Measurements from ENCODE around the gene FAF1.

The FAF1 gene

GRCh38 chr1:50973875-50974617 lies 14.0 kb upstream of the FAF1 start:
- DNase-seq (ENCODE audit: low spot score): no peak
- peaks cover 39% of the 10 kb centered on the region for H3K4me1 Mint-ChIP-seq (ENCODE audit: low read depth)
- no peak overlapping the region for H3K27ac Mint-ChIP-seq
- peaks cover 31% of the 10 kb centered on the region for H3K27me3 Mint-ChIP-seq (ENCODE audit: low read depth)
- H3K36me3 Mint-ChIP-seq (ENCODE audit: low read depth): peaks cover 50% of the 10 kb centered on the region
- H3K4me3 Mint-ChIP-seq: no peak overlapping the region
- H3K9me3 Mint-ChIP-seq: no peaks in the 10 kb centered on the region

DNA sequence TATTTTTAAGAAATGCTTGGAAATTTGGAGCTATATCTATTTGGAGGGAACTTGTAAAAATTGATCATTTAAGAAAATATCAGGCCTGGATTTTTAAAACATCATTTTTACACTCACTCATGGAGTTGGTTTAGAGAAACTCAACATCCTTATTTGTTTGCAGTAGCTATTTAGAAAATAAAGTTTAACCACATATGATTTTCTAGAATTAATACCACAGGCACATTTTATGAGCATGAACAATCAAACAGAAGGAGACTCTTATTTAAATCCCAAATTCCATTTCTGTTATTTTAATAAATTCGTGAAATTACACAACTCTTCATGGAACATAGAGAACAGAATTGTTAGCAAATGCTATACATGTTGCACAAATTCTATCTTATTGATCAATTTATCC lies 13.2 kb upstream of the FAF1 start:
- DNase-seq (ENCODE audit: low spot score): no peak
- Mint-ChIP-seq H3K9me3 (no peaks in the 10 kb centered on the region), H3K36me3 (ENCODE audit: low read depth) (peaks cover 52% of the 10 kb centered on the region), H3K27ac (no peak overlapping the region), H3K4me1 (ENCODE audit: low read depth) (peaks cover 32% of the 10 kb centered on the region), H3K4me3 (no peak overlapping the region), H3K27me3 (ENCODE audit: low read depth) (peaks cover 24% of the 10 kb centered on the region)

DNA sequence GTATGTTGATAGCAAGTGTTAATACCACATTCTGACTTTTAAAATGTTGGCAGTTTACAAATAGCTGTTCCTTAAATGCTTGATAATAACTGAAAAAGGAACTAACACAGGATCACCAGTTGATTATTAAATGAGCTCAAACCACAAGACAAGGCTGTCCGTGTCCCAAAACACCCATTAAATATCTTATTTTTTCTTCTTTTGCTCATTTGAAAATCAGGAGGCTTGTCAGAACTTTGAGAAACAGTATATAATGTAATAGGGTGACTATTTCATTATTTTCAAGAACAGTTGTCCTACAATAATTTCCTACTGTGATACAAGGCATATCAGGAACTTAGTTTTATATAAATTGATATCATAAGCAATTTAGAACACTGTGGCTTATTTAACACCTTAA lies 12.7 kb upstream of the FAF1 start:
- Mint-ChIP-seq H3K4me1 (ENCODE audit: low read depth) (peaks cover 34% of the 10 kb centered on the region), H3K9me3 (no peaks in the 10 kb centered on the region), H3K36me3 (ENCODE audit: low read depth) (peaks cover 52% of the 10 kb centered on the region), H3K27me3 (ENCODE audit: low read depth) (peaks cover 23% of the 10 kb centered on the region), H3K27ac (no peak overlapping the region), H3K4me3 (no peak overlapping the region)
- no peak for DNase-seq (ENCODE audit: low spot score)

DNA sequence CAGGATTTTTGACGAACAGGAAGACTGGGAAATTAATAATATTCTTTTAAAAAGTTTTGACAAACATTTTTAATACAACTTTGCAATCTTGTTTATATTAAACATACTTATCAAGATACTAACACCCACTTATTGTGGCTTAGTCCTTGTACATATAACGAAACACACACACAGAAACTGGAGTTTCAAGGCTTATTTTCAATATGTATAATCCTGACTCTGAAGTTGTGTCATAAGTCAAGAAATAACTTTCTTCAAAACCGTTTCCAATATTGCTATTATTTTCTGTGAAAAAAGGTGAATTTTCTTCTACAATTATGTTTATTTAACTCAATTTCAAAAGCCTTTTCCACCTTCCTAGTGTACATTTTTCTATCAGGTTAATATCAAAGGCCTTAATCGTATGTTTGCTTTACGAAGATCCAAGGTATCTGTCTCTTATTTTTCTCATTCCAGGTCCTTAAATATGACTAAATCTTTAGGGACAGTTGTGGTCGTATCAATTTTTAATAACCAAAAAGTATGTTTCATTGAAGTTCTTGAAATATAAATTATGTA lies 11.8 kb upstream of the FAF1 start:
- DNase-seq (ENCODE audit: low spot score): no peak
- Mint-ChIP-seq H3K27me3 (ENCODE audit: low read depth) (peaks cover 24% of the 10 kb centered on the region), H3K9me3 (no peaks in the 10 kb centered on the region), H3K36me3 (ENCODE audit: low read depth) (peaks cover 51% of the 10 kb centered on the region), H3K27ac (no peak overlapping the region), H3K4me1 (ENCODE audit: low read depth) (peaks cover 38% of the 10 kb centered on the region), H3K4me3 (peak overlapping the region; percentile 97)

DNA sequence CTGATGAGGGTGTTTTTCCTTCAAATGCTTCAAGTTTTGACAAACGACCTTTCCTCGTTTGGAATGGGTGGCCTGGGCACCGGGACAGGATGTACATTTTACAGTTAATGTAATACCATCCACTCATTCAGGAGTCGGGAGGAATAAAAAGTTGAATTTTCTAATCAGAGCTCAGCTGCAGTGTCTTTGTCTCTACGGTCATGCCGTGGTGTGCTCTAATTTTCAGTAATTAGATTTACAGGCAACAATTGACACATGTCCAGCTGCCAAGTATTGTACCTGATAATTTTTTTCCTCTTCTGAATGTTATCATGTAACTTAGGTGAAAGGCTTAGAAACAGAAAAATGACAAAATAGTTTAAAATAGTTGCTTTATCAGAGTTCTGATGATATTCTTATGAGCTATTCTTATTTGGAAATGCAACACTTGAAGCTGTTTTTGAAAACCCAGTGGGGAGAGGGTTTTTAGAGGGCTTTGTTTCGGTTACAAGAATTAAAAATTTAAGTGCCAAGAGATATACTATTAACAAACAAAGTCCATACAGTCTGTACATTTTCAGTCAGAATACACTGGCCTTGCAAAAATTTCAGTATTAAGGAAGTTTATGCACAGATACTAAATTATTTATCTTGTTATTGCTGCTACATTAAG lies 11.0 kb upstream of the FAF1 start:
- H3K27me3 Mint-ChIP-seq (ENCODE audit: low read depth): peaks cover 20% of the 10 kb centered on the region
- DNase-seq (ENCODE audit: low spot score): no peak

DNA sequence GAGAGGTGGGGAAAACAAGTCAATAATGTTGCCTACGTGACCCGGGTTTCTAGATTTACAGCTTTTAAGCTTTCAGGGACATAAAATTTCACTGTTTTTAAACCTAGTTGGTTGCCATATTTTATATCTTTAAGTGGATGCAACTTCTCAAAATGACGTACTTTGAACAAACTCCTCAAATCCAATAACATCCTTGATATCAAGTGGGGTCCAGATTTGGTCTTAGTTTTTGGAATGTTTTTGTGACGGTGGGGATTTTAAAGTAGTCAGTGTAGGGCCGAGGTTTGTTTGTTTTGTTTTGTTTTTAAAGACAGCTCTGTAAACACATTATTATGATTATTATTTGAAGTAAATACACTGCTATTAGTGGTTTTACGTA lies 10.4 kb upstream of the FAF1 start:
- peaks cover 43% of the 10 kb centered on the region for H3K36me3 Mint-ChIP-seq (ENCODE audit: low read depth)
- peaks cover 21% of the 10 kb centered on the region for H3K27me3 Mint-ChIP-seq (ENCODE audit: low read depth)
- no peak for DNase-seq (ENCODE audit: low spot score)

More for the DNA sequence above, 11.0 kb upstream of the FAF1 start:
- peak overlapping the region; percentile 97 for H3K4me3 Mint-ChIP-seq
- peak overlapping the region; percentile 95 for H3K27ac Mint-ChIP-seq
- no peaks in the 10 kb centered on the region for H3K9me3 Mint-ChIP-seq
- peaks cover 43% of the 10 kb centered on the region for H3K36me3 Mint-ChIP-seq (ENCODE audit: low read depth)
- H3K4me1 Mint-ChIP-seq (ENCODE audit: low read depth): peaks cover 31% of the 10 kb centered on the region

DNA sequence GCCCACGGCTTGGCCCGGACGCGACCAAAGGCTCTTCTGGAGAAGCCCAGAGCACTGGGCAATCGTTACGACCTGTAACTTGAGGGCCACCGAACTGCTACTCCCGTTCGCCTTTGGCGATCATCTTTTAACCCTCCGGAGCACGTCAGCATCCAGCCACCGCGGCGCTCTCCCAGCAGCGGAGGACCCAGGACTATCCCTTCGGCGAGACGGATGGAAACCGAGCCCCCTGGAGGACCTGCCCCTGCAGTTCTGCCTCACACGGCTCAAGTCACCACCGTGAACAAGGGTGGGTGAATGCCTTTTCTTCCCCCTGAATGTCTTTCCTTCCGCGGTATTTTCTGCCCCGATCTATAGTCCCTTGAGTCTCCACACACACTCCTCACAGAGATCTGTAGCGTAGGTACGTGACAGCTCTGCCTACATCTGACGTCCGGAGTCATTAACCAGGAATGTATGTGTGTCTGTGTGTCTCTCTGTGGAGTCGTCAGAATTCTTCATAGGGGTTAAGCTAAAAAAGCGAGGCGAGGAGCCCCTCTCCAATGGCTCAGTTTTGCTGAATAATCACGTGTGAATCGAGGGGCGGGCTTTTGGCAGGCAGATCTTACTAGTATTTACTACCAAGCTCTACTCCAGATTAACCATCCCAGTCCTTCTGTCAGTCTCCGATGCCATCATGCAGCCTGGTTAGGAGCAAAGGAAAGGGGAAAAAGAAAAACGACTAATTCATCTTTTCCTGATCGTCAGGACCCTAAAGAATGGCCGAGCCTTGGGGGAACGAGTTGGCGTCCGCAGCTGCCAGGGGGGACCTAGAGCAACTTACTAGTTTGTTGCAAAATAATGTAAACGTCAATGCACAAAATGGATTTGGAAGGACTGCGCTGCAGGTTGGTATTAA lies 9.8 kb upstream of the FAF1 start, which contains the start of gene CDKN2C:
Gene CDKN2C (plus strand): TSS at position 635 of the 898 bp plus-strand sequence. CDS start 124 bp downstream, at position 759.
- Mint-ChIP-seq H3K4me3 (peak within 1 kb of the TSS; percentile 100), H3K36me3 (ENCODE audit: low read depth) (peaks cover 38% of the 10 kb centered on the region), H3K27me3 (ENCODE audit: low read depth) (peaks cover 22% of the 10 kb centered on the region), H3K9me3 (no peaks in the 10 kb centered on the region), H3K4me1 (ENCODE audit: low read depth) (peaks cover 30% of the 10 kb centered on the region), H3K27ac (peak within 1 kb of the TSS; percentile 100)
- peak; percentile 47 for DNase-seq (ENCODE audit: low spot score)

More for the DNA sequence above, 10.4 kb upstream of the FAF1 start:
- H3K27ac Mint-ChIP-seq: peak overlapping the region; percentile 95
- no peaks in the 10 kb centered on the region for H3K9me3 Mint-ChIP-seq
- peak overlapping the region; percentile 97 for H3K4me3 Mint-ChIP-seq
- H3K4me1 Mint-ChIP-seq (ENCODE audit: low read depth): peaks cover 30% of the 10 kb centered on the region

DNA sequence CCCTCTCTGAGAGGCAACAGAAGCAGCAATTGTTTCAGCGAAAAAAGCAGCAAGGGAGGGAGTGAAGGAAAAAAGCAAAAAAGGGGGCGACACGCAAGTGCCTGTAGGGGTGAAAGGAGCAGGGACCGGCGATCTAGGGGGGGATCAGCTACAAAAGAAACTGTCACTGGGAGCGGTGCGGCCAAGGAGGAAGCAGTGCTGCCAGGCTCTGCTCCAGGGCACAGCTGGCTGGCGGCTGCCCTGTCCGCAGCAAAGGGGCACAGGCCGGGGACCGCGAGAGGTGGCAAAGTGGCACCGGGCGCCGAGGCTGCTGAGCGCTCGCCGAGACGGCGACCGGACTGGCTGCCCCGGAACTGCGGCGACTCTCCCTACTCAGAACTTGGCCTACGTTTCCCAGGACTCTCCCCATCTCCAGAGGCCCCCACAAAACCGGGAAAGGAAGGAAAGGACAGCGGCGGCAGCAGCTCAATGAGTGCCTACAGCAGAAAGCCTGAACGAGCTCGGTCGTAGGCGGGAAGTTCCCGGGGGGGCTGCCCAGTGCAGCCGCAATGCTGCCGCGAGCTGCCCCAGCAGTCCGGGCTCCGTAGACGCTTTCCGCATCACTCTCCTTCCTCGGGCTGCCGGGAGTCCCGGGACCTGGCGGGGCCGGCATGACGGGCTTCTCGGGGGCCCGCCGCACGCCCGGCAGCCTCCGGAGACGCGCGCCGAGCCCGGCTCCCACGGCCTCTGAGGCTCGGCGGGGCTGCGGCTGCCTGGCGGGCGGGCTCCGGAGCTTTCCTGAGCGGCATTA lies 8.9 kb upstream of the FAF1 start:
- Mint-ChIP-seq H3K4me1 (ENCODE audit: low read depth) (peaks cover 27% of the 10 kb centered on the region), H3K27ac (peak overlapping the region; percentile 100)

DNA sequence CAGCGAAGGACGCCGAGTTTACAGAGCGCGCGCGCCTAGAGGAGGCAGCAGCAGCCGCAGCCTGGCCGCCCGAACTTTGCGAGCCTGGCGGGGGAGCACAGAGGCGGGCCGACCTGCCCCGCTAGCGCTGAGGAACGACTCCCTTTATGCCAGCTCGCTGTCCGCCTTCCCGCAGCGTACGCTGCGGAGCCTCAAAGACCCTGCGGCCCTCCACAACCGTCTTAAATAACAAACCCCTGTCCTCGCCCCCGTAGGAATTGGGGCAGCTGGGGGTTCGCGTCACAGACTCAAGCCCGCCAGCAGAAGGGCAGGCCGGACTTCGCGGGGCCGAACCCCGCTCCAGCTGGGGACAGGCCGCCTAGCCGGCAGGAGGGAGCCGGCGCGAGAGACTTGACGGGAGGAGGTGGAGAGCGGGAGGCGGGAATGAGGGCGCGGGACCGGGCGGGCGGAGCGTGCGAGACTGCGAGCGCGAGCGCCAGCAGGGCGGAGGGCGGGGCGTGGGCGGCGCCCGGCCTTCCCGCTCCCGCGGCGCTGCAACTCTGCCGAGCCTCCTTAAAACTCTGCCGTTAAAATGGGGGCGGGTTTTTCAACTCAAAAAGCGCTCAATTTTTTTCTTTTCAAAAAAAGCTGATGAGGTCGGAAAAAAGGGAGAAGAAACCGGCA lies 8.2 kb upstream of the FAF1 start:
- H3K9me3 Mint-ChIP-seq: no peaks in the 10 kb centered on the region
- H3K27me3 Mint-ChIP-seq (ENCODE audit: low read depth): peaks cover 20% of the 10 kb centered on the region
- peak overlapping the region; percentile 100 for H3K27ac Mint-ChIP-seq
- H3K4me1 Mint-ChIP-seq (ENCODE audit: low read depth): peaks cover 23% of the 10 kb centered on the region
- DNase-seq (ENCODE audit: low spot score): peak; percentile 84
- peaks cover 23% of the 10 kb centered on the region for H3K36me3 Mint-ChIP-seq (ENCODE audit: low read depth)
- H3K4me3 Mint-ChIP-seq: peak overlapping the region; percentile 100

More for the DNA sequence above, 8.9 kb upstream of the FAF1 start:
- peaks cover 23% of the 10 kb centered on the region for H3K27me3 Mint-ChIP-seq (ENCODE audit: low read depth)
- H3K4me3 Mint-ChIP-seq: peak overlapping the region; percentile 100
- no peaks in the 10 kb centered on the region for H3K9me3 Mint-ChIP-seq
- peaks cover 31% of the 10 kb centered on the region for H3K36me3 Mint-ChIP-seq (ENCODE audit: low read depth)
- peak; percentile 57 for DNase-seq (ENCODE audit: low spot score)

DNA sequence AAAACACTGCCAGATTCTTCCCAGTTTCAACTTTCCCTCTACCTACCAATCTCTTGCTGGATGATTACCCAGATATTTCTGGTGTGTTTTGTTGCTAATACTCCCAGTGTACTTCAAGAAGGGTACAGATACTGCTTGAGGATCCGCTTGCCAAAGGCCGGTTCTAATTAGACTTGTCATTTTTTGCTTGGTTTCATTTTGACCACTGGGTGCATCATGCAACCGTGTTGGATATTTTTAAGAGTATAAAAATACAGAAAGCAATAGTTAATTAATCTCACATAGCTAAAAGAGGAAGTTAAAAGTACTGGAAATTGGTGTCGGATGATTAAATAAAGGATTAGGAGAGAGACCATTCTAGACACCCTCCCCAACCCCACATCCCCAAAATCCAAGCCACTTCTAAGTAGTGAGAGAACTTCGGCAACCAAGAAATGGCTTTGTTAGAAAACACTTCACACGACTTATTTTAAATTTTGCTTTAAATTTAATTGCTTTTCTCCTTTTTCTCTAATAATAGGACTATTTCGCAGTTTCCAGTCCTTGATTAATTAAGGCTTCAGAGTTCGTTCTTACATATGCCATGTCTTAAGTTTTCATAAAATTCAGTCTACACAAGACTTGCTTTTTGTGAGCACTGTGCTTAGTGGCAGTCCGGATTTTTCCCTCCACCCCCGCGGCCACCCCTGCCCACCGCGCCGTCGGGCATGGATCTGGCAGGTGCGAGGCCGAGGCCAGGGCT lies 7.5 kb upstream of the FAF1 start:
- Mint-ChIP-seq H3K9me3 (no peaks in the 10 kb centered on the region), H3K4me1 (ENCODE audit: low read depth) (peaks cover 23% of the 10 kb centered on the region), H3K4me3 (peak overlapping the region; percentile 100), H3K36me3 (ENCODE audit: low read depth) (peaks cover 21% of the 10 kb centered on the region), H3K27me3 (ENCODE audit: low read depth) (peaks cover 20% of the 10 kb centered on the region), H3K27ac (peak overlapping the region; percentile 100)
- DNase-seq (ENCODE audit: low spot score): no peak

DNA sequence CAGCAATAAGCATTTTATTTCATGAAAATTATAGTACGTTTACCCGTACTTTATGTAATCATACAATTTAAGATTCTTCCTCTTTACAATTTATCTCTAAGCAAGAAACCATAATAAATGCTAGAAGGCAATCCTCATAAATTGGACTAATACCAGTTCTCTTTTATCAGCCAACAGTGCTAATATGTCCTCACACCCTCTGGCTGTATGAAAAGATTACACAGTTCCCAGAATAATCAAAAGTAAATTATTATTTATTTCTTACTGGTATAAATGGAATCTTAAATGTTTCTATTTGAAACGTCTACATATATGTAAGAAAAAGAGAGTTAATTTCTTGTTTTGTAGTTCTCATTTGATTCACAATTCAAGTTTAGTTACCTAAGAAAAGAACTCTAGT lies 6.9 kb upstream of the FAF1 start:
- H3K4me1 Mint-ChIP-seq (ENCODE audit: low read depth): peaks cover 21% of the 10 kb centered on the region
- no peak overlapping the region for H3K27ac Mint-ChIP-seq
- peaks cover 20% of the 10 kb centered on the region for H3K27me3 Mint-ChIP-seq (ENCODE audit: low read depth)
- H3K36me3 Mint-ChIP-seq (ENCODE audit: low read depth): peaks cover 19% of the 10 kb centered on the region
- DNase-seq (ENCODE audit: low spot score): no peak
- no peaks in the 10 kb centered on the region for H3K9me3 Mint-ChIP-seq
- no peak overlapping the region for H3K4me3 Mint-ChIP-seq

- peaks cover 18% of the 10 kb centered on the region for H3K27me3 Mint-ChIP-seq (ENCODE audit: low read depth)
- no peak overlapping the region for H3K27ac Mint-ChIP-seq
- peaks cover 14% of the 10 kb centered on the region for H3K4me1 Mint-ChIP-seq (ENCODE audit: low read depth)
- no peaks in the 10 kb centered on the region for H3K9me3 Mint-ChIP-seq
- no peak overlapping the region for H3K4me3 Mint-ChIP-seq
- peaks cover 4% of the 10 kb centered on the region for H3K36me3 Mint-ChIP-seq (ENCODE audit: low read depth)
- no peak for DNase-seq (ENCODE audit: low spot score)
Measured at GRCh38 chr1:50964863-50965262, 4.8 kb upstream of the FAF1 start.
